SIG-M5 treated with dmso at 0.1 percent for 504 hours (cell line): ENCODE measurements around the gene IFI44.

ENCODE experiments used
- DNase-seq: peaks from one replicate; lab custom pipeline; 2025; ENCODE audit not compliant: unreplicated experiment; lab: John Stamatoyannopoulos, UW

IFI44 gene, protein sequence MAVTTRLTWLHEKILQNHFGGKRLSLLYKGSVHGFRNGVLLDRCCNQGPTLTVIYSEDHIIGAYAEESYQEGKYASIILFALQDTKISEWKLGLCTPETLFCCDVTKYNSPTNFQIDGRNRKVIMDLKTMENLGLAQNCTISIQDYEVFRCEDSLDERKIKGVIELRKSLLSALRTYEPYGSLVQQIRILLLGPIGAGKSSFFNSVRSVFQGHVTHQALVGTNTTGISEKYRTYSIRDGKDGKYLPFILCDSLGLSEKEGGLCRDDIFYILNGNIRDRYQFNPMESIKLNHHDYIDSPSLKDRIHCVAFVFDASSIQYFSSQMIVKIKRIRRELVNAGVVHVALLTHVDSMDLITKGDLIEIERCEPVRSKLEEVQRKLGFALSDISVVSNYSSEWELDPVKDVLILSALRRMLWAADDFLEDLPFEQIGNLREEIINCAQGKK

DNA sequence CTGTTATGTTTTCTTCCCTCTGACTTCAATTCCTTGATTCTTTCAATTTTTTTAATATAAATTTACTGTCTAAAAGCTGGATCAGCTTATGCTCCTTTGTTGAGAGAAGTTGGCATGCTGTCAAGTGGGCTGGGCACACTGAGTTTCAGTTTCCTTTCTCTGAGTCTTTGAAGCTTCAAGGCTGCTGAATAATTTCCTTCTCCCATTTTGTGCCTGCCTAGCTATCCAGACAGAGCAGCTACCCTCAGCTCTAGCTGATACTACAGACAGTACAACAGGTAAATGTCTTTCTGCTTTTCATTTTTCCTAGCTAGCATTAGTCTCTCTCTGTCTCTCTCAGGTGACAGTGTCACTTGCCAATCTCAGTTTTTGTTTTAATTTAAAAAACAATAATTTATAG is at the start of gene IFI44:
Gene IFI44, plus strand, starts transcription at position 204 of the 400 bp plus-strand sequence. CDS start 365 bp downstream, outside the sequence.
- DNase-seq: no peak

DNA sequence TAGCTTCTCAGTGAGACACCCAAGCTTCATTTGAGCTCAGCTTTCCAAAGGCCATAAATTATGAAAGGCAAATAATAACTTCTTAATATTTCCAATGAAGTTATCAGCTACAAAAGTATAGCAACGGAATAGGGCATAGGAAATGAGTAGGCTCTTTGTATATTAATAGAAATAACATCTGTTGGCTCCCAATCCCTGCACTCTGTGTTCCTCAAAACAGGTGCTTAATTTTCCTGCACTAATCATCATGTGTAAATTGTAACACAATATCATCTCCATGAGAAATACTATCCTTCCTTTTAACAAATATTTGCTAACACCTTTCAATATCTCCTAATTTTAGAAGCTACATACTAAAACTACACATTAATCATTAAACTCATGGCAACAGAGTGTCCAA is 48.6 kb upstream of the IFI44 start:
- no peak for DNase-seq

DNA sequence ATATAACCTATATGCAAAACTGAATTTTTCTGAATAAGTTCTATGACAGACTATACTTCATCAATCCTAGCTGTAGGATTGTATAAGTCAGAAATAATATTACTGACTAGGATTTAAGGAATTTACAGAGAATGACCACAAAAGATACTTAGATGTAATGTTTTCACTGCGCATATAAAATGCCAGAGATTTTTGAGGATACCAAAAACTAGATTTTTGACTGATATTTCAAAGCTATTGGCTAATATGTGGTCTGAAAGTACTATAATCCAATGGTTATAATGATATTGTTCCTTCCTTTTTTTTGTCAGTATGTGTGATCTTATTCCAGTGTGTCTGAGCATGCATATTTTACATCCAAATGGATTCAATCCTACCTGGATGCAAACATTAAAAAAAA is 46.4 kb upstream of the IFI44 start:
- DNase-seq: no peak

DNA sequence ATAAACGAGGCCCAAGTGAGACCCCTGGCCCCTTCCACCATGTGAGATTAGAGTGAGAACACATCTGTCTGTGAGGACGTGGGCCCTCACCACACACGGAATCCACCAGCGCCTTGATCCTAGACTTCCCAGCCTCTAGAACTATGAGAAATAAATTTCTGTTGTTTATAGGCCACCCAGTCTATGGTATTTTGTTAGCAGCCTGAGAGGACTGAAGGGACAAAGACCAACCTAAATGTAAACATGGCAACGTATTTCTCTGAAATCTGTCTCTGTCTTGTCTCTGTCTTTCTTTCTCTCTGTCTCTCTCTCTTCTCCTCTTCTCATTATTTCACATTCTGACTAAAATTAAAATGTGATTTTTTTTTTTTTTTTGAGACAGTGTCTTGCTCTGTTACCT is 45.0 kb upstream of the IFI44 start:
- DNase-seq: no peak

DNA sequence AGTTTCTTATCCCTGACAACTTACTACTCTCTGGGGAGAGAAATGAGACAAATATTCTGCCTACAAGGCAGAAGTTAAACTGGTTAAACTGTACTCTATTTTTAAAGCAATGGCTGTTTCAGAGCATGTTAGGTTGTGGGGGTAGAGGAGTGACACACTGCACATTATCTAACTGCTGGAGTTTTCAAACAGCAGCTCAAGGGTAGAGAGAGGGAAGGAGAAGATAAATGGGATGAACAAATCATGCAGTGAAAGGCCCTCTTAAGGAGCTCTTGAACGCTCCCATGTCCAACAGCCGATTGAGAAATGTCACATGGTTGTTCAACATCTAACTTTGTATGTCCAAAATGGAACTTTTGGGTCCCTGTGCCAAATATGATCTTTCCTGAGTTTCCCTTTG is 43.4 kb upstream of the IFI44 start:
- DNase-seq: no peak

DNA sequence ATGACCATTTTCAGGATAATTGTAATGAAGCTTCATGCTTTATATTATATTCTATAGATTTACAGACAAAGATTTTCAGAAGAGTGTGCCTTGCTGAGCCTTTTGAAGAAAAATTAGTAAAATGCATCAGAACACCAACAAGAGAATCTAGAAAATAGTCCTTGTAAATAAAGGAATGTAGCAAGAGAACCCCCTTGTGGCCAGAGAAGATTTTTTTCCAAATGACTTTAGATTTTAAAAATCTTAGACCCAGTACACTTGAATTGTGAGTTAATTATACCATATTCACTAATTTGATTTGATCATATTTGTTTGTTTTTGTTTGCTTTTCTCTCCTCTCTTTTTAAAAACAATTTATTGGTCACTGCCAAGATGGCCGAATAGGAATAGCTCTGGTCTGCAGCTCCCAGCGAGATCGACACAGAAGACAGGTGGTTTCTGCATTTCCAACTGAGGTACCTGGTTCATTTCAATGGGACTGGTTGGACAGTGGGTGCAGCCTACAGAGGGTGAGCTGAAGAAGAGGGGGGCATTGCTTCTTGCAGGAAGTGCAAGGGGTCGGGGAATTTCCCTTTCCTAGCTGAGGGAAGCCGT is 42.2 kb upstream of the IFI44 start:
- peak; percentile 20 for DNase-seq

DNA sequence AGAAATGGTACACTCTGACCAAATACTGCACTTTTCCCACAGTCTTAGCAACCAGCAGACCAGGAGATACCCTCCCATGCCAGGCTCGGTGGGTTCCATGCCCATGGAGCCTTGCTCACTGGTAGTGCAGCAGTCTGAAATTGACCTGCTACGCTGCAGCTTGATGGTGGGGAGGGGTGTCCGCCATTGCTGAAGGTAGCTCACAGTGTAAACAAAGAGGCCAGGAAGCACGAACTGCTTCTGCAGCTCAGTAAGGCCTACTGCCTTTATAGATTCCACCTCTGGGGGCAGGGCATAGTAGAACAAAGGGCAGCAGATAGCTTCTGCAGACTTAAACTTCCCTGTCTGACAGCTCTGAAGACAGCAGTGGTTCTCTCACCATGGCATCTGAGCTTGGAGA is 41.7 kb upstream of the IFI44 start:
- DNase-seq: no peak

DNA sequence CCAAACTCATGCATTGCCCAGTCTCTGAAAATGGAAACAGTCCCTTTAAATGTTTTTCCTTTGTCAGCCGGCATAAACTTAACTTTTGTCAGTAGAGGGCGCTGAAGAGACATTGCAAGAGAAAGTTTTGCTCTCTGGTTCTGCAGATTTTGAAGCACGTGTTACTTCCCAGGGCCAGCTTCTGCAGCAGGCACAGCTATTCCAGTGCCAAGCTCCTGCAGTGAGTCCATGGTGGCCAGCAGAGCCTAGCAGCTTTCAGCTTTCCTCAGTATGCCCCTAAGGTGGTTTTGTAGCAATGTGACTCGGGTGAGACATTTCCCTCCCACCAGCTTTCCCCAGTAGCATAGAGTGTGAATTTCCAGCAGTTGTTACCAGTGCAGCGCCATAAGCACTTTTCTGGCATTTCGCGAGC is 32.0 kb upstream of the IFI44 start:
- DNase-seq: peak; percentile 67

DNA sequence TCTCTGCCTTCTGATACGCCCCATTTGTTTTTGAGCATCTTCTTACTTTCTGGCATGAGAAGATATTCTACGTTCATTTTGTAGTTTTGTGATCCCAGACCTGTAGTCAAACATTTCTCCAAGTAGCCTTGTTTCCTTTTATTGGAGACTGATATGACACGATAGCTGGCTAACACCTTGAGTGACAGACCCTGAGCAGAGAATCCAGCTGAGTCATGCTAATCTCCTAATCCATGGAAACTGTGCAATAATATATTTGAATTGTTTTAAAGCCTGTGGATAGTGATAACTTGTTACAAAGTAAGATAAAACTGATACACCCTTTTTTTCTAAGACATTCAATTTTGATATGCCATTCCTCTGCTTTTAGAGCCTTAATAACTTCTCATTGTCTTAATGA is 30.6 kb upstream of the IFI44 start:
- no peak for DNase-seq

DNA sequence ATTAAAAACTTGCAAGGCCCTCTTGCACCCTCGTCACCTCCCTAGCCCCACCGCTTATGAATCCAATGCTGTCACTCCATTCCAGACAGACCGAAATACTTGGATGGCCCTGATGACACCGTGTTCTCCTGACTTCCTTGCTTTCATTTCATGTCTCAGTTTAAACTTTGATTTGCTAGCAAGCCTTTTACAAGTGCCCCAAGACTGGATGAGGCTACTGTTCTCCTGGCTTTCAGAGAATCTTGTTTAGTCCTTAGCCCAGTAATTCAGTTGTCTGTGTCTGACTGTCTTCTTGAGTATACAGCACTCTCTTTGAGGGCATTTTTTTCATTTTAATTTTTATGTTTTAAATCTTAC is 30.2 kb upstream of the IFI44 start:
- no peak for DNase-seq

DNA sequence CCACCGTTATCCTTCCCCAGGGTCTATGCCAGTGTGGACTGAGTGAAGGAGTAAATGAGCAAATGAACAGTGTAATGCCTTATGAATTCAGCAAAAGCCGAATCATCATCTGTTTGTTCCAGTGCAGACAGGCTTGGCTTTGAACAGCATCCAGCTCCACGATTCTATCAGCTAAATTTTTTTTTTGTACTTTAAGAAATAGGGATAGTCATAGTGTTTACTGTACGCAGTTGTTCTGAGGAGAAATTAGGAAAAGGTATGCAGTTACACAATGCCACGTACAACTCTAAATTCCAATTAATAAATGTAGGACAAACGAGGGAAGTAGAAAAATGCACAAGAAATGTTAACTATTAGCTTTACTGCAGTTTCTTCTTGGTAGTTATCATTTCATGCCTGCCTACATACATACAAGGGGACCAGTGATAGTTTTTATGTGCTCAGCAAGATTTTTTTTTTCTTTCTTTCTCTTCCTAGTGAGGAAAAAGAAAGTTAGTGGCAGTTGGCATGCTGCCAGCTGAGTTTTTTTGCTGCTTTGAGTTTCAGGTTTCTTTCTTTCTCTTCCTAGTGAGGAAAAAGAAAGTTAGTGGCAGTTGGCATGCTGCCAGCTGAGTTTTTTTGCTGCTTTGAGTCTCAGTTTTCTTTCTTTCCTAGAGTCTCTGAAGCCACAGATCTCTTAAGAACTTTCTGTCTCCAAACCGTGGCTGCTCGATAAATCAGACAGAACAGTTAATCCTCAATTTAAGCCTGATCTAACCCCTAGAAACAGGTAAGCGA is 29.6 kb upstream of the IFI44 start, which contains the start of gene IFI44L:
Gene IFI44L, plus strand, starts transcription at position 646 of the 777 bp plus-strand sequence. CDS start 7,468 bp downstream, outside the sequence.
- DNase-seq: no peak

DNA sequence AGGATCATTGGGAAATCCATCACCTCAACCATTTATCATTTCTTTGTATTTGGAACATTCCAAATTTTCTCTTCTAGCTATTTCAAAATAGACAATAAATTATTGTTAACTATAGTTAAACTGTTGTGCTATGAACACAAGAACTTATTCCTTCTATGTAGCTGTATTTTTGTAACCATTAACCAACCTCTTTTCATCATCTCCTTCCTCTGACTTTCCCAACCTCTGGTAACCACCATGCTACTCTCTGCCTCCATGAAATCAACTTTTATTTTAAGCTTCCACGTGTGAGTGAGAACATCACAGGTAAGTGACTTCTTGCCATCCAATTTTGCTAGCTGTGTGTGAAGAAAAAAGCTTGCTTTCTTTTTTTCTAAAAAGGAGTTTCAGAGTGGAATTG is 29.0 kb upstream of the IFI44 start:
- DNase-seq: no peak

DNA sequence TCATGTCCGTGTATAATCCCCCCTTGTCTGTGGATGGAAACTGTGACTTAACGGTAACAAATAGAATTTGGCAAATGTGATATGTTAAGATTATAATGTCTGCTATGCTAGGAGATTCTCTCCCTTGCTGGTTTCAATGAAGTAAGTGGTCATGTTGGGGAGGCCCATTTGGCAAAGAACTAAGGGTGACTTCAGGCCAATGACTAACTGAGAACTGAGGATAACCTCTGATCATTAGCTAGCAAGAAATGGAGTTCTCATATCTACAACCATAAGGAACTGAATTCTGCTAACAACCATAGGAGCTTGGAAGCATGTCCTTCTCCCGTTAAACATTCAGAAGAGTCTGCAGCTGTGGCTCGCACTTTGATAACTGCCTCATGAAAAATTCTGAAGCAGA is 27.1 kb upstream of the IFI44 start:
- DNase-seq: no peak

DNA sequence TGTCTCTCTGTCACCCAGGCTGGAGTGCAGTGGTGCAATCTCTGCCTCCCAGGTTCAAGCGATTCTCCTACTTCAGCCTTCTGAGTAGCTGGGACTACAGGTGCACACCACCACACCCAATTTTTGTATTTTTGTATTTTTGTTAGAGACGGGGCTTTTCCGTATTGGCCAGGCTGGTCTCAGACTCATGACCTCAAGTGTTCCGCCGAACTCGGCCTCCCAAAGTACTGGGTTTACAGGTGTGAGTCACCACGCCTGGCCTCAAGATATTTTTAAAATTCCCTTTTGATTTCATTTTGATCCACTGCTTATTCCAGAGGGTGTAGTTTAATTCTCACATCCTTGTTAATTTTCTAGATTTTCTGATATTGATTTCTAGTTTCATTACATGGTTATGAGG is 25.6 kb upstream of the IFI44 start:
- no peak for DNase-seq

DNA sequence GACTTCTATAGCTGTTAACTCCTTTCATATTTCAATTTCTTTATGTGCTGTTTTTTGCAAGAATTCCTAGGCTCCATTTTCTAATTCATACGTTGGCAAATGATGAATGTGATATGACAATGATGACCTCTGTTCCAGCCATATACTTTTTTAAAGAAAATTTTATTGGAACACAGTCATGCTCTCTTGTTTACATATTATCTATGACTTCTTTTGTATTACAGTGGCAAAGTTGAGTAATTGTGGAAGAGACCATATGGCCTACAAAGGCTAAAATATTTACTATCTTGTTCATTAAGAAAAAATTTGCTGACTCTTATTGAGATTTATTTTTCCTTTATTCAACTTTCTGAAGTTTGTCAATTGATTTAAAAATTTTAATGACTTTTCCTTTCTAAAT is 22.3 kb upstream of the IFI44 start:
- DNase-seq: no peak

DNA sequence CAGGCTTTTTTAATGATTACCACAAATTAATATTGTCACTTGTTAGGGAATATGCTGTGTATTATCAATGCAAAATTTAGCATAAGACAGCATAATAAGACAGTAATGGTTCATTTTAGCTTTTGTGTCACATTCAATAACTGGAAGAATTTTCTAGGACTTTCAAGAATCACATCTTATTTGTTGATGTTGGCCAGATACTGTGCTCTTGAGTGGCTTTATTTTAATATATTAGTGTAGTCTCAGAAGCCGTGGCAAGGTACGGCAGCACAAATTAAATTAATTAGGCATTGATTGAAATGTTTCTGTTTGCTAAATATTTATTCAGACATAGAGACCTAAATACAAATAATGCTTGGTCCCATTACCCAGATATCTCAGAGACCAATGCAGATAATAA is 19.0 kb upstream of the IFI44 start:
- DNase-seq: no peak

DNA sequence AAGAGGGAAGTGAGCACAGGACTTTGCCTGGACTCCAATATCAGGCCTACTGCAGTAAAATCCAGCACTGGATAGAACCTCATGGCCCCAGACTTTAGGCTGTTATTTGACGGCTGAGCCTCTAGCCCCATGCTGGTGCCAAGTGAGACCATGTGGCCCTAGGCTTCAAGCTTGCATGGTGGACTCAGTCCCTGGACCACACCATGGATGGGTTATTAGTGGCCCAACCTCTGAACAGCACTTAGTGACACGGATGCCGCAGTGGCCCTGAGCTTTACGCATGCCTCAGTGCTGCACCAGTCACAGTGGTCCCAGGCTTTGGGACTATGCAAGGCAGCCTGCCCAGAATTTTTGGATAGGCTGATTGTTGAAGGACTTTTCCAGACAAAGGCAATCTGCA is 16.4 kb upstream of the IFI44 start:
- no peak for DNase-seq

DNA sequence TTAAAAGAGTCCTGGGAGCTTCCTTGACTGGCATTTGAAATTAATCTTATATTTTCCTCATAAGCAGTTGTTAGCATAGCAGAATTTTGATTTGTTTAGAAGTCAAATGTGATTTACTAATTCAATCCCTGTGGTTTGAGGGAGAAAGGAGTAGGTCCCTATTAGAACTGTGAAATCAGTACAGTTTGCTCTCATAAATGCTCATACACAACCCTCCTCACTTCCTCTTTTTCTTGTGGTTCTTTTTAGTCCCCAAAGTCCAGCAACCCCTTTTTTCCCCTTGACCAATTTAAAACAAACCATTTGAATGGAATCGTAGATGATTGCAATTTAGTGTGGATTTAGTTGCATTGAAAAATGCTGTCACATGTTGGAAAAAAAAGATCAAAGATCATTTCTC is 9.2 kb upstream of the IFI44 start:
- DNase-seq: no peak

DNA sequence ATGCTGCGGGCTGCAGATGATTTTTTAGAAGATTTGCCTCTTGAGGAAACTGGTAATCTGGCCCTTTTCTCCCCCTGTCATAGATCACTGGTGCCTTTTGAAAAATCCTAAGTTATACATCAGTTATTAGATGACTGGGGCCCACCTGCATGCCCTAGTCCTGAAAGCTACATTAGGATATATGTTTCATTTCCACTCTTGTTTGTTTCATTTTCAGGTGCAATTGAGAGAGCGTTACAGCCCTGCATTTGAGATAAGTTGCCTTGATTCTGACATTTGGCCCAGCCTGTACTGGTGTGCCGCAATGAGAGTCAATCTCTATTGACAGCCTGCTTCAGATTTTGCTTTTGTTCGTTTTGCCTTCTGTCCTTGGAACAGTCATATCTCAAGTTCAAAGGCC is 8.1 kb upstream of the IFI44 start:
- DNase-seq: no peak

DNA sequence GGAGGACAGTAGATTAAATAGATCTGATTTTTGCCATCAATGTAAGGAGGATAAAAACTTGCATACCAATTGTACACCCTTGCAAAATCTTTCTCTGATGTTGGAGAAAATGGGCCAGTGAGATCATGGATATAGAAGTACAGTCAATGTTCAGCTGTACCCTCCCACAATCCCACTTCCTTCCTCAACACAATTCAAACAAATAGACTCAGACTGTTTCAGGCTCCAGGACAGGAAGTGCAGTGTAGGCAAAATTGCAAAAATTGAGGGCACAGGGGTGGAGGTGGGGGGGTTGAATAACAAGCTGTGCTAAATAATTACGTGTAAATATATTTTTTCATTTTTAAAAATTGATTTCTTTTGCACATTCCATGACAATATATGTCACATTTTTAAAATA is 3.9 kb upstream of the IFI44 start:
- DNase-seq: no peak

DNA sequence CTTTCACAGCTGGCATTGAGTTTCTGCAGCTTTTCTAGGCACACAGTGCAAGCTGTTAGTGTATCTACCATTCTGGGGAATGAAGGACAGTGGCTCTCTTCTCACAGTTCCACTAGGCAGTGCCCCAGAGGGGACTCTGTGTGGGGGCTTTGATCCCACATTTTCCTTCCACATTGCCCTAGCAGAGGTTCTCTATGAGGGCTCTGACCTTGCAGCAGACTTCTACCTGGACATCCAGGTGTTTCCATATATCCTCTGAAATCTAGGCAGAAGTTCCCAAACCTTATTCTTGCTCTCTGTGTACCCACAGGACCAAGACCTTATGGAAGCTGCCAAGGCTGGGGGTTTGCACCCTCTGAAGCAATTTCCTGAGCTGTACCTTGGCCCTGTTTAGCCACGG is 2.4 kb upstream of the IFI44 start:
- DNase-seq: no peak

DNA sequence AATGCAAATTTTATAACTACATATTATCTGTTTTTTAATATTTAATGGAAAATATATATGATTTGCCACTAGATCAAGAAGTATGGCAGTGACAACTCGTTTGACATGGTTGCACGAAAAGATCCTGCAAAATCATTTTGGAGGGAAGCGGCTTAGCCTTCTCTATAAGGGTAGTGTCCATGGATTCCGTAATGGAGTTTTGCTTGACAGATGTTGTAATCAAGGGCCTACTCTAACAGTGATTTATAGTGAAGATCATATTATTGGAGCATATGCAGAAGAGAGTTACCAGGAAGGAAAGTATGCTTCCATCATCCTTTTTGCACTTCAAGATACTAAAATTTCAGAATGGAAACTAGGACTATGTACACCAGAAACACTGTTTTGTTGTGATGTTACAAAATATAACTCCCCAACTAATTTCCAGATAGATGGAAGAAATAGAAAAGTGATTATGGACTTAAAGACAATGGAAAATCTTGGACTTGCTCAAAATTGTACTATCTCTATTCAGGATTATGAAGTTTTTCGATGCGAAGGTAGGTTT is 556 bp downstream of the IFI44 start:
- DNase-seq: no peak
